SU-DHL-6 (cell line): ENCODE measurements around the gene SEC16A.

Source experiments
- H2AFZ ChIP-seq: fragments of 200-600 bp; sonication (generic); 2 replicates; pipeline ENCODE4 v1.6.1; 2014; ENCODE audit warnings: low read depth, mild to moderate bottlenecking, moderate library complexity, mixed read lengths, antibody characterized with exemption, low read length; ENCODE audit not compliant: severe bottlenecking
- H3F3A ChIP-seq: fragments of 200-600 bp; shearing (Covaris generic); 2 replicates; pipeline ENCODE4 v1.6.0; 2016; ENCODE audit warnings: antibody characterized with exemption, mild to moderate bottlenecking; ENCODE audit not compliant: insufficient read depth
- H3K27ac ChIP-seq: fragments of 200-600 bp; sonication (generic); 2 replicates; pipeline ENCODE4 v1.5.1; 2016; ENCODE audit warnings: low read depth, mild to moderate bottlenecking, low read length, moderate library complexity, mixed read lengths
- H3K27me3 ChIP-seq: fragments of 200-600 bp; sonication (generic), shearing (Covaris generic); 2 replicates; pipeline ENCODE4 v1.6.0; 2014; ENCODE audit warnings: mild to moderate bottlenecking, low read length
- H3K36me3 ChIP-seq: fragments of 200-600 bp; sonication (generic); 2 replicates; pipeline ENCODE4 v1.6.1; 2014; ENCODE audit warnings: mild to moderate bottlenecking, low read length, mixed read lengths
- H3K4me2 ChIP-seq: fragments of 300-600, 200-600 bp; shearing (Covaris generic), sonication (generic); 2 replicates; pipeline ENCODE4 v1.6.0; 2014; ENCODE audit warnings: low read length, low read depth, mild to moderate bottlenecking; ENCODE audit not compliant: poor library complexity, severe bottlenecking
- H3K4me3 ChIP-seq: fragments of 200-600 bp; sonication (generic); 2 replicates; pipeline ENCODE4 v1.5.1; 2014; ENCODE audit warnings: antibody characterized with exemption, low read length, mild to moderate bottlenecking, mixed read lengths; ENCODE audit not compliant: insufficient read depth, poor library complexity, severe bottlenecking
- H3K79me2 ChIP-seq: fragments of 200-600 bp; sonication (generic); 2 replicates; pipeline ENCODE4 v1.6.1; 2014; ENCODE audit warnings: mild to moderate bottlenecking, low read length, moderate library complexity; ENCODE audit not compliant: insufficient read depth
- H3K9ac ChIP-seq: fragments of 200-600 bp; sonication (generic); 2 replicates; pipeline ENCODE4 v1.7.0; 2014; ENCODE audit warnings: mild to moderate bottlenecking, low read length
- H3K9me2 ChIP-seq: fragments of 200-600 bp; sonication (generic); replicated peaks from 2 replicates; pipeline ENCODE4 v1.6.1; 2014; ENCODE audit warnings: low read length; ENCODE audit not compliant: insufficient read depth
- H3K9me3 ChIP-seq: fragments of 200-600 bp; sonication (generic); 2 replicates; pipeline ENCODE4 v1.6.1; 2014; ENCODE audit warnings: low read length, mixed read lengths; ENCODE audit not compliant: insufficient read depth
- H4K20me1 ChIP-seq: fragments of 200-600 bp; sonication (generic); 2 replicates; pipeline ENCODE4 v1.6.1; 2014; ENCODE audit warnings: low read depth, mild to moderate bottlenecking, antibody characterized with exemption, low read length, moderate library complexity, mixed read lengths
- EZH2phosphoT487 ChIP-seq: fragments of 200-600 bp; sonication (generic), shearing (Covaris generic); conservative IDR thresholded peaks from 2 replicates; pipeline ENCODE4 v1.6.1; 2018; ENCODE audit warnings: mild to moderate bottlenecking, antibody characterized with exemption, low read length, moderate library complexity, mixed read lengths
- TF ChIP-seq, protein P1 (sequence below): fragments of 200-600 bp; sonication (generic); IDR thresholded peaks from one replicate; pipeline ENCODE4 v1.5.1; 2017; ENCODE audit warnings: antibody characterized with exemption, mild to moderate bottlenecking, low read length, moderate library complexity; ENCODE audit not compliant: insufficient read depth, poor library complexity, severe bottlenecking

SEC16A gene

DNA sequence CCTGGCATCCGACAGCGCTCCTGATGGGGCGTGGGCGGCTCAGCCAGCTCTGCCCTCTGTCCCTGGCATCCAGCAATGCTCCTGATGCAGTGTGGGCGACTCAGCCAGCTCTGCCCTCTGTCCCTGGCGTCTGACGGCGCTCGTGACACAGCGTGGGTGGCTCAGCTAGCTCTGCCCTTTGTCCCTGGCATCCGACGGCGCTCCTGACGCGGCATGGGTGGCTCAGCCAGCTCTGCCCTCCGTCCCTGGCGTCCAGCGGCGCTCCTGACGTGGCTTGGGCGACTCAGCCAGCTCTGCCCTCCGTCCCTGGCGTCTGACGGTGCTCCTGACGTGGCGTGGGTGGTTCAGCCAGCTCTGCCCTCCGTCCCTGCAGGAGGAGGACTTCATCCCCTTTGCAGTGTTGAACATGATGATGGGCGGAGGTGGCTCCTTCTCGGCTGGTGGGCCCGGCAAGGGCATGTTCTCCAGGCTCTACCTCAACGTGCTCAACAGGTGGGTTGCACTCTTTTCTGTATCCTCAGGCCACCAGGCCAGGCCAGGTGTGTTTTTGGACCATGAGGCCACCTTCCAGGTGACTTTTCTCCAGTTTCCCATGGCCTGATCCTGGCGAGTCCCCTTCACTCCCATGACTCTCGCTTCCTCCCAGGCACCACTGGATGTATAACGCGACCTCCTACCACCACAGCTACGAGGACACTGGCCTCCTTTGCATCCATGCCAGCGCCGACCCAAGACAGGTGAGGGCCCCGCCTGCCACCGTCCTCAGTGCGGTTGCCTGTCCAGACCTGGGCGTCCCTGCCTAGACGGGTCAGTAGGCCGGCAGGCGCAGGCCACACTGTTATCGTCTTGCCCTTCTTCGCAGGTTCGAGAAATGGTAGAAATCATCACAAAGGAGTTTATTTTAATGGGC lies 64.4 kb downstream of the SEC16A start:
- H3K27me3 ChIP-seq = no peaks in the 10 kb centered on the region
- TF ChIP-seq, protein P1, sequence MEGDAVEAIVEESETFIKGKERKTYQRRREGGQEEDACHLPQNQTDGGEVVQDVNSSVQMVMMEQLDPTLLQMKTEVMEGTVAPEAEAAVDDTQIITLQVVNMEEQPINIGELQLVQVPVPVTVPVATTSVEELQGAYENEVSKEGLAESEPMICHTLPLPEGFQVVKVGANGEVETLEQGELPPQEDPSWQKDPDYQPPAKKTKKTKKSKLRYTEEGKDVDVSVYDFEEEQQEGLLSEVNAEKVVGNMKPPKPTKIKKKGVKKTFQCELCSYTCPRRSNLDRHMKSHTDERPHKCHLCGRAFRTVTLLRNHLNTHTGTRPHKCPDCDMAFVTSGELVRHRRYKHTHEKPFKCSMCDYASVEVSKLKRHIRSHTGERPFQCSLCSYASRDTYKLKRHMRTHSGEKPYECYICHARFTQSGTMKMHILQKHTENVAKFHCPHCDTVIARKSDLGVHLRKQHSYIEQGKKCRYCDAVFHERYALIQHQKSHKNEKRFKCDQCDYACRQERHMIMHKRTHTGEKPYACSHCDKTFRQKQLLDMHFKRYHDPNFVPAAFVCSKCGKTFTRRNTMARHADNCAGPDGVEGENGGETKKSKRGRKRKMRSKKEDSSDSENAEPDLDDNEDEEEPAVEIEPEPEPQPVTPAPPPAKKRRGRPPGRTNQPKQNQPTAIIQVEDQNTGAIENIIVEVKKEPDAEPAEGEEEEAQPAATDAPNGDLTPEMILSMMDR = no peak
- TF ChIP-seq EZH2phosphoT487 = no peak
- no peaks in the 10 kb centered on the region for H3K36me3 ChIP-seq
- H3K4me3 ChIP-seq = no peak overlapping the region
- H2AFZ ChIP-seq = no peak overlapping the region
- H3K79me2 ChIP-seq = no peaks in the 10 kb centered on the region
- H3F3A ChIP-seq = no peaks in the 10 kb centered on the region
- no peak overlapping the region for H3K27ac ChIP-seq
- no peak overlapping the region for H3K9ac ChIP-seq
- H4K20me1 ChIP-seq = no peaks in the 10 kb centered on the region
- H3K9me3 ChIP-seq = no peaks in the 10 kb centered on the region
- no peaks in the 10 kb centered on the region for H3K9me2 ChIP-seq
- H3K4me2 ChIP-seq = no peak overlapping the region

DNA sequence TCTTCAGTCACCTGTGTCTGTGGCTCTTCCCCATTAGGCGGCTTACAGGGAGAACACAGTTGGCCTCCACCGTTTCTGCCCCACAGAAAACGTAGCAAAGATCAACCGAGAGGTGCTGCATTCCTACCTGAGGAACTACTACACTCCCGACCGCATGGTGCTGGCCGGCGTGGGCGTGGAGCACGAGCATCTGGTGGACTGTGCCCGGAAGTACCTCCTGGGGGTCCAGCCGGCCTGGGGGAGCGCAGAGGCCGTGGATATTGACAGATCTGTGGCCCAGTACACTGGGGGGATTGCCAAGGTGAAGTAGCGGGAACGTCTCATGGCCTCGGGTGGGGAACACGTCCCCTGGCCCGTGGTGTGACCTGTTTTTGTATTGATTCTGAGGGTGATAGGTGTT lies 65.9 kb downstream of the SEC16A start:
- 0 out of 2 replicates have a peak, but pooled peaks cover 8% of the 10 kb centered on the region for H3K36me3 ChIP-seq
- H3K9me2 ChIP-seq = no peaks in the 10 kb centered on the region
- no peak overlapping the region for H3K4me2 ChIP-seq
- no peak overlapping the region for H2AFZ ChIP-seq
- H4K20me1 ChIP-seq = no peaks in the 10 kb centered on the region
- TF ChIP-seq, protein P1 = no peak
- TF ChIP-seq EZH2phosphoT487 = no peak
- no peak overlapping the region for H3K4me3 ChIP-seq
- H3F3A ChIP-seq = no peaks in the 10 kb centered on the region
- peaks cover 13% of the 10 kb centered on the region for H3K79me2 ChIP-seq
- no peaks in the 10 kb centered on the region for H3K27me3 ChIP-seq
- H3K9ac ChIP-seq = no peak overlapping the region
- no peaks in the 10 kb centered on the region for H3K9me3 ChIP-seq
- no peak overlapping the region for H3K27ac ChIP-seq

DNA sequence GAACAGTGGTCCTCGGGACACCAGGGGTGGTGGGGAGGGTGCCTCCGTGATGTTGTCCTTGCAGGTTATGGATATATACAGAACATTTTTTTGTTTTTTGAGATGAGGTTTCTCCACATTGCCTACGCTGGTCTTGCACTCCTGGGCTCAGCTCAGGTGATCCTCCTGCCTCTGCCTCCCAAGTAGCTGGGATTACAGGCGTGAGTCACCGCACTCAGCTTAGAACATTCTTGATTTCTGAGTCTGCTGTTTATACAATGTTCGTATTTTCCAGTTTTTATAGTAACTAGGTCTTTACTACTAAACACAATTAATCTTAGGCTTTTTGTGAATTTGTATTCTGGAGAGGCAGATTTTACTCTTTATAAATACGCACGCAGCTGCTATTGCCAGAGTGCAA lies 66.4 kb downstream of the SEC16A start:
- Histone ChIP-seq H4K20me1 (no peaks in the 10 kb centered on the region), H3K4me2 (no peak overlapping the region), H3K79me2 (peaks cover 18% of the 10 kb centered on the region), H3K36me3 (0 out of 2 replicates have a peak, but pooled peaks cover 8% of the 10 kb centered on the region), H3K27ac (no peak overlapping the region), H3K4me3 (no peak overlapping the region), H3K9ac (no peak overlapping the region), H3K9me3 (no peaks in the 10 kb centered on the region), H3K27me3 (no peaks in the 10 kb centered on the region), H3K9me2 (no peaks in the 10 kb centered on the region), H2AFZ (no peak overlapping the region), H3F3A (no peaks in the 10 kb centered on the region)
- TF ChIP-seq, protein P1 = no peak
- no peak for TF ChIP-seq EZH2phosphoT487
